GM10266 (cell line): Measurements from ENCODE around the gene EIF4H.
"Not testable (repeated sequence)": the region's sequence is repeated elsewhere in the genome, so short reads cannot be mapped to it uniquely, and the experiment has no call there.

ENCODE experiments used
- DNase-seq: peaks from one replicate; pipeline ENCODE4 v3.0.0; 2012; ENCODE audit errors: extremely low spot score
- CTCF ChIP-seq: IDR thresholded peaks from 2 replicates; pipeline ENCODE4 v1.5.1; 2012; ENCODE audit warnings: mild to moderate bottlenecking, low read depth; ENCODE audit not compliant: control insufficient read depth, insufficient read depth; ENCODE audit errors: missing control alignments

Gene EIF4H

GRCh38 chr7:74223711-74224510 is 49.8 kb downstream of the EIF4H start:
- no peak for TF ChIP-seq CTCF
- no peak for DNase-seq

- TF ChIP-seq CTCF = no peak
Observed at GRCh38 chr7:74224511-74224832, 50.3 kb downstream of the EIF4H start.

GRCh38 chr7:74224907-74225306 is 50.8 kb downstream of the EIF4H start:
- not testable (repeated sequence) for DNase-seq

More at GRCh38 chr7:74224511-74224832, 50.3 kb downstream of the EIF4H start:
- DNase-seq = no peak

- no peak for TF ChIP-seq CTCF
- no peak for DNase-seq
Observed at GRCh38 chr7:74225400-74225799, 51.2 kb downstream of the EIF4H start.

GRCh38 chr7:74226633-74227032 is 52.5 kb downstream of the EIF4H start:
- no peak for TF ChIP-seq CTCF

GRCh38 chr7:74228951-74229900 is 55.1 kb downstream of the EIF4H start:
- TF ChIP-seq CTCF = no peak
- DNase-seq = no peak

More at GRCh38 chr7:74226633-74227032, 52.5 kb downstream of the EIF4H start:
- DNase-seq = no peak

GRCh38 chr7:74230446-74231231 is 56.5 kb downstream of the EIF4H start:
- no peak for DNase-seq
- no peak for TF ChIP-seq CTCF
